ENCODE data around the gene EFHB. TPM values are rescaled to one million over a fixed set of nuclear protein-coding genes. Genes with fewer than 3 reads are reported as not detected.

EFHB gene
- total RNA-seq, 1 experiment from 2014 or later: 1.9 TPM

DNA sequence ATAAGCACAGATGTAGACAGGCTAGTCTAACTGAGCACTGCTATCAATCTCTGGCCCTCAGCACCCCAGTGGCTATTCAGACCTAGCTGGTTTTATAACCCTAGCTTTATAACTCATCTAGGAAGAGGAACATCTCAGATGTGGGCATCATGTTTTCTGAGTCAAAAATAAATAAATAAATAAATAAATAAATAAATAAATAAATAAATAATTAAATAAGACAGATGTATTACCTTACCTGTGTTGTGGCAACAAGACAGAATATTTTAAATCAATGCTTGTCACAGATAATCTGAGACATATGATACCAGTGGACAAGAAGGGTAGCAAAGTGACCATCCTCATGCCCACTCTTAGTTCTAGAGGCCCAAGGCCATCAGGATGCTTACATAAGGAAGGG lies 52.2 kb downstream of the EFHB start:
- H4K91ac ChIP-seq (ENCODE audit: insufficient read length, low read depth, low read length): no peak overlapping the region
- TF ChIP-seq, protein P1, sequence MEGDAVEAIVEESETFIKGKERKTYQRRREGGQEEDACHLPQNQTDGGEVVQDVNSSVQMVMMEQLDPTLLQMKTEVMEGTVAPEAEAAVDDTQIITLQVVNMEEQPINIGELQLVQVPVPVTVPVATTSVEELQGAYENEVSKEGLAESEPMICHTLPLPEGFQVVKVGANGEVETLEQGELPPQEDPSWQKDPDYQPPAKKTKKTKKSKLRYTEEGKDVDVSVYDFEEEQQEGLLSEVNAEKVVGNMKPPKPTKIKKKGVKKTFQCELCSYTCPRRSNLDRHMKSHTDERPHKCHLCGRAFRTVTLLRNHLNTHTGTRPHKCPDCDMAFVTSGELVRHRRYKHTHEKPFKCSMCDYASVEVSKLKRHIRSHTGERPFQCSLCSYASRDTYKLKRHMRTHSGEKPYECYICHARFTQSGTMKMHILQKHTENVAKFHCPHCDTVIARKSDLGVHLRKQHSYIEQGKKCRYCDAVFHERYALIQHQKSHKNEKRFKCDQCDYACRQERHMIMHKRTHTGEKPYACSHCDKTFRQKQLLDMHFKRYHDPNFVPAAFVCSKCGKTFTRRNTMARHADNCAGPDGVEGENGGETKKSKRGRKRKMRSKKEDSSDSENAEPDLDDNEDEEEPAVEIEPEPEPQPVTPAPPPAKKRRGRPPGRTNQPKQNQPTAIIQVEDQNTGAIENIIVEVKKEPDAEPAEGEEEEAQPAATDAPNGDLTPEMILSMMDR (conservative IDR thresholded peaks at IDR 0.05): no peak
- no peaks in the 10 kb centered on the region for H3K9me3 ChIP-seq (ENCODE audit: control insufficient read depth, low read depth, low read length)
- no peaks in the 10 kb centered on the region for H3K79me1 ChIP-seq (ENCODE audit: insufficient read depth, low read depth, low read length, poor library complexity, severe bottlenecking)
- H2BK15ac ChIP-seq (ENCODE audit: low read depth, low read length): no peak overlapping the region
- no peak overlapping the region for H3T11ph ChIP-seq (ENCODE audit: low read length)
- no peak overlapping the region for H2BK20ac ChIP-seq (ENCODE audit: low read depth, low read length, poor library complexity, severe bottlenecking)
- H3K36me3 Mint-ChIP-seq (ENCODE audit: insufficient read depth in 1 of 3, low read depth in 3 of 3): no peaks in the 10 kb centered on the region
- no peak overlapping the region for H3K27ac ChIP-seq (ENCODE audit: insufficient read length, low read depth, low read length)
- DNase-seq: no peak
- H2AFZ ChIP-seq (ENCODE audit: low read length): no peak overlapping the region
- H3K9me3 Mint-ChIP-seq: no peaks in the 10 kb centered on the region
- H2BK12ac ChIP-seq (ENCODE audit: insufficient read length, low read depth, low read length): no peak overlapping the region
- no peak overlapping the region for H3K56ac ChIP-seq (ENCODE audit: insufficient read length, low read depth, low read length)
- no peaks in the 10 kb centered on the region for H3K79me2 ChIP-seq (ENCODE audit: insufficient read depth, low read length)
- H3K4me1 ChIP-seq (ENCODE audit: insufficient read depth, low read length): 0 out of 2 replicates have a peak, but pooled peaks cover 2% of the 10 kb centered on the region
- H4K5ac ChIP-seq (ENCODE audit: insufficient read length, low read depth, low read length): no peak overlapping the region
- no peak overlapping the region for H3K27ac Mint-ChIP-seq
- no peak overlapping the region for H3K4me3 Mint-ChIP-seq
- H3K18ac ChIP-seq (ENCODE audit: insufficient read length, low read depth, low read length): no peak overlapping the region
- H4K8ac ChIP-seq (replicated peaks; ENCODE audit: insufficient read length, low read depth, low read length): no peak overlapping the region
- no peak overlapping the region for H3K4me2 ChIP-seq (ENCODE audit: insufficient read depth, insufficient read length, low read length)
- no peak overlapping the region for H3K14ac ChIP-seq (ENCODE audit: insufficient read depth, low read length)
- no peaks in the 10 kb centered on the region for H3K27me3 ChIP-seq (ENCODE audit: insufficient read depth, low read length)
- no peaks in the 10 kb centered on the region for H4K20me1 ChIP-seq (ENCODE audit: control insufficient read depth, insufficient read depth, insufficient read length)
- H2BK120ac ChIP-seq (ENCODE audit: low read depth, low read length, poor library complexity, severe bottlenecking): no peak overlapping the region
- H3K9ac ChIP-seq (ENCODE audit: extremely low read depth, insufficient read length, low read length): no peak overlapping the region
- H3K27me3 Mint-ChIP-seq (ENCODE audit: low read depth): no peaks in the 10 kb centered on the region
- H3K23me2 ChIP-seq (ENCODE audit: insufficient read length, low read depth, low read length, poor library complexity, severe bottlenecking): no peaks in the 10 kb centered on the region
- peaks cover 17 to 20% of the 10 kb centered on the region in 2 experiments for H3K4me1 Mint-ChIP-seq
- H2AK5ac ChIP-seq (ENCODE audit: insufficient read length, low read length): no peak overlapping the region
- H3K23ac ChIP-seq (ENCODE audit: insufficient read length, low read depth, low read length): no peak overlapping the region
- H3K4ac ChIP-seq (ENCODE audit: low read depth, low read length): no peak overlapping the region
- H2BK5ac ChIP-seq (ENCODE audit: insufficient read length, low read length): no peak overlapping the region
